ENCODE measurements around the gene IGSF5.
"Not testable (repeated sequence)": the region's sequence is repeated elsewhere in the genome, so short reads cannot be mapped to it uniquely, and the experiment has no call there.

Gene IGSF5

DNA sequence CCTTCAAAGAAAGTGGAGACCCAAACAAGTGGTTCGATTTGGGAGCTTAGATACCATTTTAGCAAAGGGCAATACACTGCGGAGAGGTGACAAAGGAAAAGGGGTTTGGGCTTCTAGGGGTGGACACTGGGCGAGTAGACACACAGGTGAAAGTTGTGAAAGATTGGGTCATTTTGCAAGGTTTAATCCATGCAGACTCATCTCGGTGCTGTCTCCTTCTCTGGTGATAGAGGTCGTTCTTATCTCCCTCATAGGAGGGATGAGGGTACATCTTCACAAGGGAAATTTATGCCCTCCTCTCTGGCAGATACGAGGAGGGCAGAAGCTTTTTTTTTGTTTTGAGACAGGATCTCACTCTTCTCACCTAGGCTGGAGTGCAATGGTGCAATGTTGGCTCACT is 6.4 kb upstream of the IGSF5 start:
- DNase-seq (ENCODE audit: low spot score), result no peak

DNA sequence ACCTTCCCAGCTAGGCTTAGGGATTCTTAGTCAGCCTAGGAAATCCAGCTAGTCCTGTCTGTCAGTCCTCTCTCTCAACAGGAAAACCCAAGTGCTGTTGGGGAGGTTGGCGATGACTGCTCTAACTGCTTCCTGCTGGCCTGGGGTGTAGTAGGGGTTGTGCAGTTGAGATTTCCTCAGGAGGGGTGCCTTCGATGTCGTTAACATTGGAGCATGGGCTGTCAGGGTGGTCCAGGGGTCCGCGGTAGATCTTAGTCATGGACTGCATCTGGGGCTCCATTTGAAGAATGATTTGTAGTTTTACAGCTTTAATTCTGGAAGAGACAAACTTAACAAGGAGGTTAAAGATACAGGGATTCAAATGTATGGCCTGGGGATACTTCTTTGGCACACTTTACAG is 5.5 kb upstream of the IGSF5 start:
- DNase-seq (ENCODE audit: low spot score), result not testable (repeated sequence)

DNA sequence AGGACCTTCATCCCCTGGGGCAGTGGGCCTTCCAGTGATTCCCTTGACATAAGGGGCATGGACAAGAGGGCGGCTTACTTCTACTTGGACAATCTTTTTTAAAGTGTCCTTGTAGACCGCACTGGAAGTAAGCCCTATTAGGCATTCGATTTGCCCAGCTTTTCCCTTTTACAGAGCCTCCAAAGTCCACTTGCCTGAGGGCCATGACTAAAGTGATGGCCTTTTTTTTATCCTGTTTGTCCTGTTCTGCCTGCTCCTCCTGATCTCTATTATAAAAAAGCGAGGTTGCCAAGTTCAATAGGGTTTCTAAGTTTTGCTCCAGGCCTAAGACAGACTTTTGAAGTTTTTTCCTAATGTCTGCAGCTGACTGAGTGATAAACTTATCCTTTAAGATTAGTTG is 2.4 kb upstream of the IGSF5 start:
- not testable (repeated sequence) for DNase-seq (ENCODE audit: low spot score)

DNA sequence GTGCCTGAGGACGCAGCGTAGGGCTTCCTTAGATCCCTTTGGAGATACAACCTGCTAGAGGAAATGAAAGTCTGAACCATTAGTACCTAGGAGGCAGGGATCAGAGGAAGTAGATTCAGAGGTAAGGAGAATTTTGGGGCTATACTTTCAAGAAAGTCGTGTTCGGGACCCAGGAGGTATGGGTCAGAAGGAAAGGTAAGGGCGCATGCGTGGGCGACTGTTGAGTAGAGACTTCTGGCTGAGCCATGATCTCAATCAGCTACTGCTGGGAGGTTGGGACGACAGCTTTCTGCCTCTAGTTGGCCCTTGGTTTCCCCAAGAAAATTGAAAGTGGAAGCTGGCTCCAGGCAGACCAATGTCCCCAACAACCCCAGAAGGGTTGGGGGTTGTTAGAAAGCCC is 349 bp downstream of the IGSF5 start:
- DNase-seq (ENCODE audit: low spot score), result not testable (repeated sequence)

DNA sequence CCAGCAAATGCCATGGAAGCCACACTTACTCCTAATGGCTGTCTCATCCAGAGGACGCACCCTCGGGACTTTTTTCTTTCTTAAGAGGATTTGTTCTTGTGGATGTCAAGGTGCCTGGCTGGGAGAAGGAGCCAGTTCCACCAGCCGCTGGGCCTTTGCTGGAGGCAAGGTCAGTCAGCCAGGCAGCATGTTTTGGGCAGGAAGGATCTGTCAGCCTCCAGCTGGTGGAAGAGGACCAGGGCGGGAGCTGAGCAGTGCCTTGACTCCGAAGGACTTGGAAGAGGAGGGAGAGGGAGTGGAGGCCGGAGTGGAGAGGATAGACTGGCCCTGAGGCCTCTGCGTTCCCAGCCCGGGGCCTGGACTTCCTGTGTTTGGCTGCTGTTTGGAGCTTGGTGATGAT is 5.7 kb downstream of the IGSF5 start:
- no peak for DNase-seq (ENCODE audit: low spot score)

DNA sequence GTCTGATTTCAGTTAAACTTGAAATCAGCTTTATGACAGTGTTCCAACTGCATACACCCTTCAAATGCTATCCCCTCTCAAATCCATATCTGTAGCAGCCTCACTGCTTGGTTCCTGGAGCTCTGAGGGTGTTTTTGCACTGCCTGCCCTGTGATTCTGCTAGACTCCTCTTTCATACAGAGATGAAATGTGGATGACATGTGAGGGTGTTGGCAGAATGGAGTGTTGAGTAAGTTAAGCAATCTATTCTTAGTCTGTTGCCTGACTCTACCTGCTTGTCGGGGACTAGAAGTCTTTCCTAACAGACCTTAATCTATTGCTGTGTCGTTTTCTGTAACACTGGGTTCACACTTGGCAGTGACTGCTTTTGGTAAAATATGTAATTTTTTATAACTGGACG is 9.8 kb downstream of the IGSF5 start:
- no peak for DNase-seq (ENCODE audit: low spot score)

DNA sequence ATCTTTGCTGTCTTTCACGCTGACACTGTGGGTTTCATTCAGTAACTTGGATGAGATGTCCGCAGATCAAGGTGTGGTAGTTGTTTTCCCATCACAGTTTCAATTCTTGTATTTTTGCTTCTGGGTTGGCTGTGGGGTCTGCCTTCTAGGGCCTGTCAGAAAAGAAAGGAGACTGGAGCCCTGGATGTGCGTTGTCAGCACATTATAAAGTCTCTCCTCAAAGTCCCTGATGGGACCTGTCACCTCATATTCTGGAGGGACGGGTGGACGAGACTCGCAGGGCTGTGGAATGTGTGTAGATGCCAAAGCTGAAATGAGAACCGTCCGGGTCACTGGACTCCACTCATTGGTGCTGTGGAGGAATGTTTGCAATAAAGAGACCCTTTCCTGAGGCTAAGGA is 11.3 kb downstream of the IGSF5 start:
- DNase-seq (ENCODE audit: low spot score), result no peak

DNA sequence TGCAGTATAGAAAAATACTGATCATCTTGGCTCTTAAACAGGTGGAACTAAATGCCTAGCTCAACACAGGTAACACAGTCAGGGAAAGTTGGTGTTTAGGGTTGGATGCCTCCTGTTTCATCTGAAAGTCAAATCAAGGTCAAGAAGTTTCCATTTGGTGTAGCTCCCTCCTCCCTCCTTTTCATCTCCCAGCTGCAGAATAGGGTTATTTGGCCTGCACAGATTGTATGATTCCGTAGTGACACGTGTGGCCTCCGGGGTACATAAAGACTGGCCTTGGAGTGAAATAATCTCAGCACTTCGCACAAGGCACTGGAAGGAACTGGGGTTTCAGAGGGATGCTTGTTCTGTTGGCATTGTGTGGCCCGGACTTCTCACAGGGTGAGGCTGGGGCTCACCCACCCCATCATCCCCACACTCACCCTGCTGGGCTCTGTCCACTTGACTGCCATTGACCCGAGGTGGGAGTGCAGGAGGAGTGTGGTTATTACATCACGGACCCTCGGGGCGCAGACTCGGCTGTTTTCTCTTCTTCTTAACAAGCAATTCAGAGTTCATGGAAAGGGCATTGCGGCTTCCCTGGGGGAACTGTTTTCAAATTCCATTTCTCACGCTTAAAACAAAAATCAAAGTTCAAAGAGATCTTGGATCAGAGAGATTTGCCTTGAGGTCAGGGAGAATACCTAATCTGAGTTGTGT is 18.4 kb downstream of the IGSF5 start:
- DNase-seq (ENCODE audit: low spot score), result no peak

DNA sequence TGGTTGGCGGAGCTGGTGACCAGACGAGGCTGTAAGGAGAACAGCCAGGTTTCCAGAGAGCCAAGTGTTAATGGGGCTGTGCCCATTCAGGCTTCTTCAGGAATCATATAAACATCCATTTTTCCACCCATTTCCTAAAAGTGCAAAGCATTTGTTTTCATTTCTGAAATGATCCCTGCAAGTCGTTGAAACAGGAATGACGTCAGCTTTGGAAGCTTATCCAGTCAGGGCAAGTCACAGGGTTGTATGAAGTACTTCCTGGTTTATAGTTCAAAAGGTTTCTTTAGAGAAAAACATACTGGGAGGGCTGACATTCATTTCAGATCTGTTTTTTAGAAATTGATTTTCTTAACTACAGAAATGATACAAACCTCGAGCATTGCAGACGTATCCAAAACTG is 29.2 kb downstream of the IGSF5 start:
- DNase-seq (ENCODE audit: low spot score), result no peak

DNA sequence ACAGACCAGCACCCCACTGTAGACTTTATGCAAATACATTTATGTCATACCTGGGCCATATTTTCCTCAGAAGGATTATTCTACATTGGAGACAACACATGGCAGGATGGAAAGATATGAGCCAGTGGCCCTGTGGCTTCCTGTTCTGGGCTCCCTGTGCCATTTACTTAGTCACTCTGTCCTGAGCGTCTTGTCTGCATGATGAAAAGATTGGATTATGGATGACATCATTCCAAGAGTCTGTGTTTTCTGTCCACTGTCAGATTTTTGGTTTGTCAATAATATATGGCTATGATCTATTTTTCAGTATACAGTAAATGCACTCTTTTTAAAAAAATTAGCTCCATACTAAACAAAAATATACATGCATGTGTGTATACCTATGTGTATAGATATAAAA is 30.8 kb downstream of the IGSF5 start:
- DNase-seq (ENCODE audit: low spot score), result no peak

DNA sequence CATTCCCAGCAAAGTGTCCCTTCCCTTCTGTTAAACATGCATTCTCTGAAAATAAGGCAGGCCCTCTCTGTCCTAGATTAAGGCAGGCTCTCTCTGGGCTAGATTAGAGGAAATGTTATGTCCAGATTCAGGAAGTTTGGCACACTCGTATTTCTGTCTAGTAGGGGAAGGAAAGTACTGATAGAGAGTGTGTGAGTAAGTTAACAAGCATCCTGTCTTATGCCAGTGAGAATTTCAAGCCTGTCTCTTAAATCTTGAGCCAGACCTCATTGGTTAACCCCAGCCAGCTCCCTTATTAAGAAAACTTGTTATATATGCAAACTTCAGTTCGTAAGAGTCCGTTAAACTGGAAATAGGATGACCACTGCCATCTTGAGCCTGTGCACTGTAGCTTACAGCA is 31.6 kb downstream of the IGSF5 start:
- DNase-seq (ENCODE audit: low spot score), result no peak

DNA sequence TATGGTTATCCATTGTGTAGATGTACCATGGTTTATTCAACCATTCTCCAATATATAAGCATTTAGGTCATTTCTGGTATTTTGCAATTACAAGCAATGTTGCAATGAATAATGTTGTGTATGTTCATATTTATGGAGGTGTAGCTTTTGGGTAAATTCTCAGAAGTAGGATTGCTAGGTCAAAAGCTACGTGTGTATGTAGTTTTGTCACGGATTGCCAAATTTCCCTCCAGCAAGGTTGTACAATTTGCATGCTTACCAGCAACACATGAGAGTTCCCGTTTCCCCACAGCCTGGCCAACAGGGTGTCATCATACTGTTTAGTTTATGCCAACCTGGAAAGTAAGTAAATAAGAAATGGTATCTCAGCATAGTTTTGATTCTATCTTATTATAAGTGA is 36.3 kb downstream of the IGSF5 start:
- DNase-seq (ENCODE audit: low spot score), result no peak

DNA sequence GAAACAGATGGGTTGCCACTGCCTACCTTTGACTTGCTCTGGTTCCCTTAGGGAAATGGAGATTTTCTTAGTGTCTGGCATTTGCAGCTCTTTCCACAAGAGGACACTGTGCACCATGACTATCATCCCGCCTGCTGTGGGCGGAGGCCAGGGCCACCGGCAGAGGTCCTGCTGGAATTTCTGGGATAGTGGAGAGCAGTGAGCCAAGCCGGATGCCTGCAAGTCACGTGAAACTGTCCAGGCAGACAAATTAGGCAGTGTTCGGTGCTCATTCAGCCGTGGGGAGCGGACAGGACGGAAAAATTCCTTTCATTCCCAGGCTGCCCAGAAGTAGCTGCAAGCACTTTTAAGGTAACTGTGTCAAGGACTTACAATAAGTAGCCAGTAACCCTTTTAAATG is 43.4 kb downstream of the IGSF5 start:
- DNase-seq (ENCODE audit: low spot score), result peak; percentile 72

DNA sequence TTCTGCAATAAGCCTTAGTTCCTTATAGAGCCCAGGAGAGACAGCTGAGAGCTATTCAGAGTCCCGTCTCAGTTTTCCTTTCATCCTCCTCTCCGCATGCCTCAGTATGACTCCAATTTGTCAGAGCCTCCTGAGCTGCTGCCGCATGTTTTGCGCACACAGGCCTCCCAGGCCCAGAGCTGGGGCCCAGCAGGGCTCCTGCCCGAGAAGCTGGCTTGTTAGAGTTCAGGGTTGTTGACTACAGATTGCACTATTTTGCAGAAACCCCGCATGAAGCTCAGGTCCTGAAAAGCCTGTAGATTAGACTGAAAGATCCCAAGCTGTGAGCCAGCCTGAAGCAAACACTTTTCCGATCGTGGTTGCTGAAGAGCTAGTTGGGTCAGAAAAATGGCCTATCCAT is 51.5 kb downstream of the IGSF5 start:
- no peak for DNase-seq (ENCODE audit: low spot score)

DNA sequence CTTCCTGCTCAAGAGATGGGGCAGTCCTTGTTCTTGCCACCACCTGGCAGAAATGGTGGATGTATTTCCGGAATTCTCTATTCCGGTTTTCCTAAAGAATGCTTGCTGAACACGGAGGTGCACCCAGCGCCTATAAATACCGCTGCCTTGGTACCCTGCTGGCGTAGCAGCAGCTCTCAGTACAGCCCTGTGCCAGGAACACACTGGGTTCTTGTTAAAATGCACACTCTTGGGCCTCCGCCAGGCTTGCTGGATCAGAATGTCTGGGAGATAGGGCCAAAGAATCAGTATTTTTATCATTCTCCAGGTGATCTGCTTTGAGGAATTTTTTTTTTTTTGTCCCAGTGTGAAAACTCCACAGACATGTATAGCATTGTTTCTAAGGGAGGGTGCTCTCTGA is 54.2 kb downstream of the IGSF5 start:
- no peak for DNase-seq (ENCODE audit: low spot score)

DNA sequence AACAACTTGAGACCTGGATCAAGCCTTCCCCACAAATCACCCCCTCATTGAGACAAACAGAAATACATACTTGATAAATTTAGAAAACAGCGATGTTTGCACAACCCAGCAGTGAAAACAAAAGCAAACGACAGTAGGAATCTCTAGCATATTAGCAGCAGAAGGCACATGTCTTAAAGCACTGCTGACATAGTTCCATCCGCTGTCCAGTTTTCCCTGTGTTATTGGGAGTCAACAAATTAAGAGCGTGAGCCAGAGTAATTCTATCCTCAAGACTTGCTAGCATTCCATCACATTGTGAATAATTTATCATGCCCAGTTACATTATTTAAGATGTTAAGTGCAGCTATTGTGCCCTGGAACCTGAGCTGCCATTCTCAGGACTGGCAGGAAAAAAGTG is 55.3 kb downstream of the IGSF5 start:
- DNase-seq (ENCODE audit: low spot score), result no peak

DNA sequence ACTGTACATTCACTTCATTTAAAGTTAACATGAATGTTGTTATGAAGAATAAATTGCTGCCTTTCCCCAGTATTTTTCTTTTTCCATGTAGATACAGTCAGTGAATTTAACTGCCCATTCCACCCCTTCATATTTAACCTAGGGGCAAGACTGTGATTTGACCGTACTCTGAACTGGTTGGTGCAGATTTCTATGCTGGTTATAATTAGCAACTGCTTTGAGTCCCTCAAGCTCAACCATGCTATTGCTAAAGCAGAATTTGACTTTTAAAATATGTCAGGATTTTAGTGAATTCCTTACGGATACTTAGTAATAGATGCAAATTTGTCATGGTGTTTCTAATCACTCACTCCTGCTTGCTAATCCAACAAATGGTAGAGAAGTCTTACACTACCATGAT is 57.2 kb downstream of the IGSF5 start:
- DNase-seq (ENCODE audit: low spot score), result no peak

DNA sequence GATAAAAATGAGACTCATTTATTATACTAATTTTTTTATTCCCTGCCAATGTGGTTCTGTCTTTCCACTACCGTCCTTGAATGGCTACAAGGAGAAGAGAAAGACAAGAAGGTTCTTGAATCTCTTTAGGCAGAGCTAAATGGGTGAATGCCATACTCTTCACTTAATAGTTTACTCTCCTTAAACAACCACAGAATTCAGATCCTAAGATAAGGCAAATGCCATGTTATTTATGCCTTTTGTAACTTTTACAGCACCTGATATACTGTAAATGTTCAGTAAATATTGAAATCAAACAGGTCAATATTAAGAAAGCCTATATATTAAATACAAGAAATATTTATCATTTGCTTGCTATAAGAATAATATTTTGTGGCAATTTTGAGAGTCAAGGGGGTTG is 58.4 kb downstream of the IGSF5 start:
- DNase-seq (ENCODE audit: low spot score), result no peak

DNA sequence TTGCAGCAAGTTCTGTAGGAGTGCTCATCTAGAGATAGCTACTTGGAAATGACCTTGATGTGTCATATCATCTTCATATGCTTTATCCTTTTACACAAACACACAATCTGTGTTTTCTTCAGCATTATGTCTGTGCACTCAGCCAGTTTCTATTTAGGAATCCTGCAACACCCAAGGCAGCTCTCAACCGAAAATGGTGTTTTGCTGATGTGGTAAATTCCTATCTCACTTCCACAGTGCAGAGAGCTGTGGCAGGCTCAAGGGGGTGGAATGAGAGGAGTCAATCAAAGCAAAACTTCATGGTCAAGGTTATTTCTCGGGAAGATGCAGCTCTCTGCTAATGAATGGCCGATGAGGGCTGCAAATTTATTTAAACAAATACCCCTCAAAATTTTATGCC is 59.3 kb downstream of the IGSF5 start:
- no peak for DNase-seq (ENCODE audit: low spot score)

DNA sequence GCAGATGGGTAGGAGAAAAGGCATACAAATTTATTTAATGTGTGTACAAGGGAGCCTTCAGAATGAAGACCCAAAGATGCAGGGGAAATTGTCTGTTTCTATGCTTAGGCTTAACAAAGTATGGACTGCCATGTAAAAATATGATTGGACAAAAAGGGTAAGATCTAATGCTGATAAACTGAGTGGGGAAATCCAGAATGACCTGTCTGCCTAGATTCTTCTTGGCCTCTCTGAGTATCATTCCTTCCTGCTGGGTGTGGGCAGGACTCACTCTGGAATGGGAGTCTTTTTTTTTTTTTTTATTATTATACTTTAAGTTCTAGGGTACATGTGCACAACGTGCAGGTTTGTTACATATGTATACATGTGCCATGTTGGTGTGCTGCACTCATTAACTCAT is 61.0 kb downstream of the IGSF5 start:
- DNase-seq (ENCODE audit: low spot score), result no peak

DNA sequence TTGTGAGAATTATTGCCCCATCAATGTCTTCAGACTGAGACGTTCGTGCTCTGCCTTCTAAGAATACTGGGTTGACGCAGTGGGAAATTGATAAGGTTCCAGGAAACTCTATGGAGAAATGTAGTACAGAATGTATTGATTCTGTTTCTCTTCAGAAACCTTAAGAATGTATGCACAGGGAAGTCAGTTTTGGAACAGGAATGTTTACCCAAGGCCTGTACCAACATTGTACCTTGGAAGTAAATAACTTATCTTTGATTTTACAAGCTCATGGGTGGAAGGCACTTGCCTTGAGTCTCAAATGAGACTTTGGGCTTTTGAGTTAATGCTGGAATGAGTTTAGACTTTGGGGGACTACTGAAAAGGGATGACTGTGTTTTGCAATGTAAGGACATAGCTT is 62.8 kb downstream of the IGSF5 start:
- DNase-seq (ENCODE audit: low spot score), result no peak

DNA sequence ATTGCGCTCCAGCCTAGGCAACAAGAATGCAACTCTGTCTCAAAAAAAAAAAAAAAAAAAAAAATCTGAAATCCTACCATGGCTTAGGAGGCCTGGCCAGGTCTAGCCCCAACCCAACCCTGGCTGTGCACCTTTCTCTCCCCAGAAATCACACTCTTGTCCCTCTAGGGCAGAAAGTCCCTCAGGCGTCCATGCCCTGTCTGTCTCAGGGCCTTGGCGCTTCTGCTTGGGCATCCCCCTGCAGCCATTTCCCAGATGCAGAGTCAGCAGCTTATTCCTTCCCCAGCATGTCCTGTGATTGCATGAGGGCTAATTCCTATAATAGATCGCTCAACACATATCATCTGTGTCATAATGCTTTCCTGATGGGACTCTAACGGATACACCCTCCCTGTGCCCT is 65.0 kb downstream of the IGSF5 start:
- no peak for DNase-seq (ENCODE audit: low spot score)

DNA sequence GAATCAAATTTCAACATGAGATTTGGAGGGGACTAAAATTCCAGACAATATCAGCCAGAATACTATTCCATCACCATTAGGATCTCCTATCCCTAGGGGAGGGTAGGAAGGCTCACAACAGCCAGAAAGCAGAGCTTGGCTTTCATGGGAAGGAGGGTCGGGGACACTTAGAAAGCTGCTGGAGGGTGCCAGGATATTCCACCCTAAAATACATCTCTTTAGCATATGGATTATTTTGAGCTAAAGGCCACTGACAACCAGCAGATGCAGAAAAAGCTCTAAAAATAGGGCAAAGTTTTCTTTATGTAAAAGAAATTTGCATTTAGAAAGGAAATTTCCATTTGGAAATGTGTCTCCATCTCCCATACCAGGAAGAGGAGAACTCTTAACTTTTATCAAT is 68.0 kb downstream of the IGSF5 start:
- DNase-seq (ENCODE audit: low spot score), result no peak

DNA sequence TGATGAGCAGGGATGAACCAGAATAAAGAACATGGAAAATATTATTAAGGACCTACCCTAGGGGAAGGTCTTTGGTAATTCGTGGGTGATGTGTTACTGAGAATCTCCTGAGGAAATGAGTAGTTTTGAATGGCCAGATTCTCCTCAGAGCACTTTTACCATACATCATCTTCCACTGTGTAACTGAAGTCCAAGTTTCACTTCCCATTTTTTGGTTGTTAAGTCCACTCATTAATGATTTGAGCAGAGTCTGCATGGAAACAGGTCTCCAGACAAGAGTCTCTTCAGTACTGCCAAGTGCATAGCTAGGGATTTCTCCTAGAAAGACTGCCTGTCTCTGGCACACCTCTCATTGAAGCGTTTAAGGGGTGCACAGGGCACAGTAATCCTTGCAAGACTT is 73.6 kb downstream of the IGSF5 start:
- no peak for DNase-seq (ENCODE audit: low spot score)

DNA sequence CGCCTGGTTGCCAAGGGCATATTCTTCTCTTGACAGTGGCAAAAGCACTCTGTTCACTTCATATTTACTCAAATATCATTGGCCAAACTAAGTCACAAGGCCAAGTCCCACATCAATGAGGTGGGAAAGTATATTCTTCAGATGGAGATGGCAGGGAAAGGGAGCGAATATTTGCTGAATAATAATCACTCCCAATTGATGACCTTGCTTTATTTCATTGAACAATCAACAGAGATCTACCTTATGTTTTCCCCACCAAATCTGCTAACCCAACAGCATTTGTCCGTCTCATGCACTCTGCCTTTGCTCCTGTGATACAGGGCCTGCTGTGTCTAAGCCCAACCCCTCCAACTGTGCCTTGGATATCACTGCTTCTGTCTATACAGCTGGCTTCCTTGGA is 77.1 kb downstream of the IGSF5 start:
- no peak for DNase-seq (ENCODE audit: low spot score)
